ENCODE data around the gene SLC9B2.

DNA sequence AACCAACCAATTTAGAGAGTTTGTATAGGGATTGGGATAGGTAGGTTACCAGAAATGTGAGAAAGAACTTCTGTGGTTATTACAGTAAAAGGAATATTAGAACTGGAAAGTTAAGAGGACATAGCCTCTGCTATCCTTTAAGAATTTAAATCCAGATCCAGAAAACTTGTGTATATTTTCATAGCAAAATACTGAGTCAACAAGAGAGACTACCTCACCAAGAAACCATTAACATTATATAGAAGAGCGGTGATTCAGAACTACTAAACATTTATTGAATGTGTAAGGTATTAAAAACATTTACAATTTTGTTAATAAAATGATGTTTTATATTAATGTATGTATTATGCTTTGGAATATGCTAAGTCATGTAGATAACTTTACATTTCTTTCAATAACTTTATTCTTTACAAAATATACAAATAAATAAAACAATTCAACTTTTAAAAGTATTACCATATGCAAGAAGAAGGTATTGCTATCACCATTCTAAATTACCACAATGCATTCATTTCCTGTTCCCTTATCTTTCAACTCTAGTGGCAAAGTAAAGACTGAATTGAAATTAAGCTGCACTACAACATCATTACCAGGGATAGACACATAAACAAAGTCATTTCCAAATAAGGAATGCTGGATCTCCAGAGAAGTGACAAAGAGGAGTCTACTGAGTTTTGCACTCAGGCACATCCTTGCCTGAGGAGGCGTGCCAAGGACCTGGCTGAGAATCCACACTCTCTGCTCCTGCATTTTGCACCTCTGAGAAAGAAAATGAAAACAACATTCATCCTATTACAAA lies 29.2 kb upstream of the SLC9B2 start:
- TF ChIP-seq, protein P1, sequence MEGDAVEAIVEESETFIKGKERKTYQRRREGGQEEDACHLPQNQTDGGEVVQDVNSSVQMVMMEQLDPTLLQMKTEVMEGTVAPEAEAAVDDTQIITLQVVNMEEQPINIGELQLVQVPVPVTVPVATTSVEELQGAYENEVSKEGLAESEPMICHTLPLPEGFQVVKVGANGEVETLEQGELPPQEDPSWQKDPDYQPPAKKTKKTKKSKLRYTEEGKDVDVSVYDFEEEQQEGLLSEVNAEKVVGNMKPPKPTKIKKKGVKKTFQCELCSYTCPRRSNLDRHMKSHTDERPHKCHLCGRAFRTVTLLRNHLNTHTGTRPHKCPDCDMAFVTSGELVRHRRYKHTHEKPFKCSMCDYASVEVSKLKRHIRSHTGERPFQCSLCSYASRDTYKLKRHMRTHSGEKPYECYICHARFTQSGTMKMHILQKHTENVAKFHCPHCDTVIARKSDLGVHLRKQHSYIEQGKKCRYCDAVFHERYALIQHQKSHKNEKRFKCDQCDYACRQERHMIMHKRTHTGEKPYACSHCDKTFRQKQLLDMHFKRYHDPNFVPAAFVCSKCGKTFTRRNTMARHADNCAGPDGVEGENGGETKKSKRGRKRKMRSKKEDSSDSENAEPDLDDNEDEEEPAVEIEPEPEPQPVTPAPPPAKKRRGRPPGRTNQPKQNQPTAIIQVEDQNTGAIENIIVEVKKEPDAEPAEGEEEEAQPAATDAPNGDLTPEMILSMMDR (IDR thresholded peaks at IDR 0.05; ENCODE audit: low read length) = no peak
- no peak for TF ChIP-seq EZH2 (IDR thresholded peaks at IDR 0.05; ENCODE audit: borderline replicate concordance, low read length)

All from OCI-LY1 (cell line).